Karpas-422 (cell line): ENCODE results near the gene LCN10. TPM values are rescaled to one million over a fixed set of nuclear protein-coding genes. Genes with fewer than 3 reads are reported as not detected.
A peak's percentile ranks its signal among the peaks of the same experiment; 100 is the strongest.
"Not testable (repeated sequence)": the region's sequence is repeated elsewhere in the genome, so short reads cannot be mapped to it uniquely, and the experiment has no call there.

ENCODE experiments used
- DNase-seq: peaks from one replicate; pipeline ENCODE4 v3.0.0-alpha.2; 2015
- H2AFZ ChIP-seq: fragments of 200-600 bp; sonication (generic); 2 replicates; pipeline ENCODE4 v1.6.1; 2014; ENCODE audit warnings: antibody characterized with exemption, low read length, mixed read lengths
- H3K27ac ChIP-seq: fragments of 200-600 bp; sonication (generic); 2 replicates; pipeline ENCODE4 v1.5.1; 2014; ENCODE audit warnings: mild to moderate bottlenecking, low read length, moderate library complexity
- H3K27me3 ChIP-seq: fragments of 200-600 bp; sonication (generic); 2 replicates; pipeline ENCODE4 v1.6.1; 2014; ENCODE audit warnings: low read length, mixed read lengths
- H3K36me3 ChIP-seq: fragments of 200-600 bp; sonication (generic); 2 replicates; pipeline ENCODE4 v1.6.1; 2014; ENCODE audit warnings: low read length, mixed read lengths; ENCODE audit not compliant: insufficient read depth
- H3K4me1 ChIP-seq: fragments of 200-600 bp; sonication (generic); 2 replicates; pipeline ENCODE4 v1.6.1; 2014; ENCODE audit warnings: mild to moderate bottlenecking, low read length, mixed read lengths
- H3K4me2 ChIP-seq: fragments of 200-600 bp; sonication (generic); 2 replicates; pipeline ENCODE4 v1.6.1; 2014; ENCODE audit warnings: low read length, low read depth, mild to moderate bottlenecking; ENCODE audit not compliant: poor library complexity, severe bottlenecking
- H3K4me3 ChIP-seq: fragments of 200-600 bp; sonication (generic); 2 replicates; pipeline ENCODE4 v1.5.1; 2014; ENCODE audit warnings: mild to moderate bottlenecking, antibody characterized with exemption, low read length, mixed read lengths
- H3K79me2 ChIP-seq: fragments of 200-600 bp; sonication (generic); 2 replicates; pipeline ENCODE4 v1.6.1; 2014; ENCODE audit warnings: mild to moderate bottlenecking, low read length, mixed read lengths
- H3K9ac ChIP-seq: fragments of 200-600 bp; sonication (generic); 2 replicates; pipeline ENCODE4 v1.6.0; 2014; ENCODE audit warnings: low read length
- H3K9me2 ChIP-seq: fragments of 200-600 bp; sonication (generic), shearing (Covaris generic); replicated peaks from 2 replicates; pipeline ENCODE4 v1.6.0; 2014; ENCODE audit warnings: mild to moderate bottlenecking, low read length, moderate library complexity; ENCODE audit not compliant: insufficient read depth
- H3K9me3 ChIP-seq: fragments of 300-700, 200-600 bp; sonication (generic); 2 replicates; pipeline ENCODE4 v1.6.1; 2014; ENCODE audit warnings: low read length, mixed read lengths
- H4K20me1 ChIP-seq: fragments of 200-600 bp; sonication (generic); 2 replicates; pipeline ENCODE4 v1.6.1; 2014; ENCODE audit warnings: mild to moderate bottlenecking, antibody characterized with exemption, low read length, low read depth; ENCODE audit not compliant: insufficient read depth
- total RNA-seq: library from RNA; depleted of rRNA; stranded (reverse); fragments of >200 nt; shearing (Covaris generic); gene quantifications from 2 replicates; pipeline ENCODE4 v1.2.3, GENCODE V29; 2014; ENCODE audit warnings: low replicate concordance

The LCN10 gene
- total RNA-seq, 1 experiment from 2014 or later = not detected

DNA sequence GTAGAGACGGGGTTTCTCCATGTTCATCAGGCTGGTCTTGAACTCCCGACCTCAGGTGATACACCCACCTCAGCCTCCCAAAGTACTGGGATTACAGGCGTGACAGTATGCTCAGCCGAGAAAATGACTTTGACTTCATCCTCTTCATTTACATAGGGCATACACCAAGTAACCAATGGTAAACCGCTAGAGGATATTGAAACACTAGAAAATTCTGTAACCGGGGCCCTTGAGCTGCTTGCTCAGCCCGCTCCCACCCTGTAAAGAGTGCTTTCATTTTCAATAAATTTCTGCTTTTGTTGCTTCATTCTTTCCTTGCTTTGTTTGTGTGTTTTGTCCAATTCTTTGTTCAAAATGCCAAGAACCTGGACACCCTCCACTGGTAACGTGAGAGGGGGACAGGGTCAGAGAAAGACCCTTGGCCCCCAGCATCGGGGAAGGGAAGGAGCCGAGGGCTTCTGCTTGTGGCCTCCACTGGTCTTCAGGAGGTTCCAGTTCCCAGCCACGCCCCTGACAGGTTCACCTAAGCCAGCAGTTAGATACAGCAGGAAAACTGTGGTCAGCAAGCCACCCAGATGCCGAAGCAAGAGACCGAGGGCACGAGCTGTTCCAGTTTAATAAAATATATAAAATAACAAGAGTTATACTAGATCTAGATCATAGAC is 23.1 kb upstream of the LCN10 start:
- not testable (repeated sequence) for H3K4me3 ChIP-seq, H3K9ac ChIP-seq
- H3K4me2 ChIP-seq = peak overlapping the region; percentile 44

GRCh38 chr9:136765041-136765440 is 22.3 kb upstream of the LCN10 start:
- H3K9me2 ChIP-seq = no peaks in the 10 kb centered on the region
- H3K36me3 ChIP-seq = no peaks in the 10 kb centered on the region
- H3K79me2 ChIP-seq = no peaks in the 10 kb centered on the region
- 0 out of 2 replicates have a peak, but pooled peaks cover 4% of the 10 kb centered on the region for H4K20me1 ChIP-seq
- H2AFZ ChIP-seq = no peak overlapping the region
- H3K4me2 ChIP-seq = no peak overlapping the region
- H3K9me3 ChIP-seq = no peaks in the 10 kb centered on the region
- no peak overlapping the region for H3K4me3 ChIP-seq
- peaks cover 26% of the 10 kb centered on the region for H3K4me1 ChIP-seq
- no peaks in the 10 kb centered on the region for H3K27me3 ChIP-seq
- DNase-seq = no peak
- no peak overlapping the region for H3K27ac ChIP-seq
- H3K9ac ChIP-seq = no peak overlapping the region

More for the DNA sequence above, 23.1 kb upstream of the LCN10 start:
- H2AFZ ChIP-seq, H3K79me2 ChIP-seq, H3K9me2 ChIP-seq, H3K9me3 ChIP-seq, H3K36me3 ChIP-seq, H3K27me3 ChIP-seq, H3K27ac ChIP-seq, H4K20me1 ChIP-seq: not testable (repeated sequence)
- peaks cover 26% of the 10 kb centered on the region for H3K4me1 ChIP-seq
- DNase-seq = peak; percentile 59

- Histone ChIP-seq H3K4me2 (no peak within 1 kb of the TSS), H4K20me1 (0 out of 2 replicates have a peak, but pooled peaks cover 4% of the 10 kb centered on the region), H3K4me3 (no peak within 1 kb of the TSS), H3K27me3 (no peaks in the 10 kb centered on the region), H2AFZ (no peak within 1 kb of the TSS), H3K9me2 (no peaks in the 10 kb centered on the region), H3K9me3 (no peaks in the 10 kb centered on the region), H3K36me3 (no peaks in the 10 kb centered on the region), H3K79me2 (no peaks in the 10 kb centered on the region), H3K27ac (no peak within 1 kb of the TSS), H3K9ac (no peak within 1 kb of the TSS), H3K4me1 (peaks cover 23% of the 10 kb centered on the region)
- DNase-seq = no peak
Measured at GRCh38 chr9:136764301-136764891, 21.7 kb upstream of the LCN10 start, which contains the start of gene LCN15. Gene LCN15, minus strand, starts transcription at chr9:136764518. Its CDS starts 30 bp downstream, at chr9:136764488.

DNA sequence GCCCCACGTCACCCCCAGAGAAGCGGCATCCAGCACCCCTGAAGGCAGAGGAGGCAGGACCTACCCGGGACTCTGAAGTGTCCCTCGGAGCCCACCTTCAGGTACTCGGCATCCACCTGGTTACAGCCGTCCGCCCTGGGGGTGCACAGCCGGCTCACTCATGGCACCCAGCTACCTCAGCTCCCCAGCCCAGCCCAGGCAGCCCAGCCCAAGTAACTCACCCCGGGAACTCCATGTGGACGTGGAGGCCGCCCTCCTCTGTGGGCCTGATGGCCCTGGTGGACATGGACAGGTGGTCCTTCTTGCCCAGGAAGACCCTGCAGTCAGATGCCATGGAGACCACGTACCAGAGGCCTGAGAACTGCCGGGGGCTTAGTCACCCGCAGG is 20.9 kb upstream of the LCN10 start:
- Histone ChIP-seq H3K4me3 (no peak overlapping the region), H3K9me3 (no peaks in the 10 kb centered on the region), H3K4me1 (peaks cover 23% of the 10 kb centered on the region), H3K79me2 (no peaks in the 10 kb centered on the region), H4K20me1 (0 out of 2 replicates have a peak, but pooled peaks cover 4% of the 10 kb centered on the region), H3K4me2 (no peak overlapping the region), H3K36me3 (no peaks in the 10 kb centered on the region), H3K9ac (no peak overlapping the region), H3K9me2 (no peaks in the 10 kb centered on the region), H2AFZ (no peak overlapping the region), H3K27ac (no peak overlapping the region), H3K27me3 (no peaks in the 10 kb centered on the region)
- no peak for DNase-seq

DNA sequence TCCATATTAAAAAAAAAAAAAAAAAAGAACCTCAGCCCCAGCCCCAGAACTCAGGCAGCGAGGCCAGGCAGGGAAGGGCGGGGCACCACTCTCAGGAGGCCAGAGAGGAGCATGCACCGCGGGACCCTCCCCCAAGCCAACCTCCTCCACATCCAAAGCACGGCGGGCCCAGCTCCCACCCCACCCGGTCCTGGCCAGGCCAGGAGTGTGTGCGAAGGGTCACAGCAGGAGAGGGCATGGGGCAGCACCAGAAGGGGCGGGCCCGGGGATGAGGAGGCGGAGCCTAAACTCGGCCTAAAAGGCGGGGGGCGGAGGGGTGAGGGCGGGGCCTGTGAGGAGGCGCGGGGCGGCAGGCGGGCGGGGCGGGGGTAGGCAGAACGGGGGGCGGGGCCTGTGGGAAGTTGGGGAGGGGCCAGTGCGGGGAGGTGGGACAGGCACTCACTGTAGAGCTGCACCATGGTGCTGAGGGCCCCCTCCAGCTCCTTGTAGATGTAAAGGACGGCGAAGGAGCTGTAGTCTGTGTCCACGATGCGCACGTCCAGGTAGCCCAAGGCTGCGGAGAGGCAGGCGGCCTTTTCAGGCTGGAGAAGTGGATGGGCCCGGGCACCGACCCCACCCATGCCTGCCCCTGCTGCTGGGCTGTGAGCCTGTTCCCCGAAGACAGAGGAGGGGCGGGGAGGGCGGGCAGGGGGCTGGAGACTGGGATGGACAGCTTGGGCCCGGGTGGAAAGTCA is 20.3 kb upstream of the LCN10 start:
- no peak overlapping the region for H3K4me3 ChIP-seq

GRCh38 chr9:136762221-136762691 is 19.5 kb upstream of the LCN10 start:
- H3K9me3 ChIP-seq = no peaks in the 10 kb centered on the region
- no peak overlapping the region for H3K4me3 ChIP-seq
- 0 out of 2 replicates have a peak, but pooled peaks cover 4% of the 10 kb centered on the region for H4K20me1 ChIP-seq
- H3K27ac ChIP-seq = no peak overlapping the region
- no peak overlapping the region for H3K9ac ChIP-seq
- H3K9me2 ChIP-seq = no peaks in the 10 kb centered on the region
- H3K79me2 ChIP-seq = no peaks in the 10 kb centered on the region
- H3K4me2 ChIP-seq = no peak overlapping the region
- no peaks in the 10 kb centered on the region for H3K36me3 ChIP-seq
- no peaks in the 10 kb centered on the region for H3K27me3 ChIP-seq
- H2AFZ ChIP-seq = no peak overlapping the region
- H3K4me1 ChIP-seq = peaks cover 16% of the 10 kb centered on the region
- no peak for DNase-seq

More for the DNA sequence above, 20.3 kb upstream of the LCN10 start:
- no peak overlapping the region for H3K4me2 ChIP-seq
- no peaks in the 10 kb centered on the region for H3K79me2 ChIP-seq
- H3K27ac ChIP-seq = no peak overlapping the region
- no peak overlapping the region for H2AFZ ChIP-seq
- no peaks in the 10 kb centered on the region for H3K27me3 ChIP-seq
- H4K20me1 ChIP-seq = 0 out of 2 replicates have a peak, but pooled peaks cover 4% of the 10 kb centered on the region
- H3K9ac ChIP-seq = no peak overlapping the region
- peaks cover 20% of the 10 kb centered on the region for H3K4me1 ChIP-seq
- no peaks in the 10 kb centered on the region for H3K9me3 ChIP-seq
- H3K36me3 ChIP-seq = no peaks in the 10 kb centered on the region
- DNase-seq = peak; percentile 92
- no peaks in the 10 kb centered on the region for H3K9me2 ChIP-seq

DNA sequence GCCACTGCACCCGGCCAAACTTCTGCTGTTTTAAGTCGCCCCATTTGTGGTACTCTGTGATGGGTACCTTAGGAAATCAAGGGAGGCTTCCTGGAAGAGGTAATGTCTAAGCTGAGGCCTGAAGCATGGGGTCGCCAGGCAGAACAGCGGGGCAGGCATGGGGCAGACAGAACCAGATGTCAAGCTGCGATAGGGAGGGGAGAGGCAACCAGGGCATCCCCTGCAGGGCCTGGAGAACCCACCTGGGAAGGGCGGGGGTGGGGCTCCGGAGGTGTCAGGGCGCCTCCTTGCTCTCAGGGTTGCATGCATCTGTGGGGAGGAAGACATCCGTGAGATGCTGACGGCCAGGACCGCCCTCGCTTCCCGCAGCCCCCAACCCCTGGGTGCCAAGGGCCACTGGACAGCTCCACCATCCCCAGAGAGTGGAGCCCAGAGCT is 18.8 kb upstream of the LCN10 start:
- H3K79me2 ChIP-seq = no peaks in the 10 kb centered on the region
- H3K9me2 ChIP-seq = no peaks in the 10 kb centered on the region
- H3K9me3 ChIP-seq = no peaks in the 10 kb centered on the region
- H3K9ac ChIP-seq = no peak overlapping the region
- H2AFZ ChIP-seq = no peak overlapping the region
- H3K27me3 ChIP-seq = no peaks in the 10 kb centered on the region
- H3K36me3 ChIP-seq = no peaks in the 10 kb centered on the region
- no peak overlapping the region for H3K27ac ChIP-seq
- H3K4me3 ChIP-seq = no peak overlapping the region
- peaks cover 10% of the 10 kb centered on the region for H3K4me1 ChIP-seq
- no peak overlapping the region for H3K4me2 ChIP-seq
- no peak for DNase-seq
- 0 out of 2 replicates have a peak, but pooled peaks cover 4% of the 10 kb centered on the region for H4K20me1 ChIP-seq
